PC-9 (cell line): ENCODE measurements around the gene EVX1.

ENCODE experiments used
- EZH2 ChIP-seq: fragments of 200-600 bp; sonication (generic); IDR thresholded peaks from 2 replicates; pipeline ENCODE4 v1.8.0; 2017; ENCODE audit warnings: antibody characterized with exemption, low read depth
- TF ChIP-seq, protein P1 (sequence below): fragments of 200-600 bp; sonication (generic); conservative IDR thresholded peaks from 2 replicates; pipeline ENCODE4 v1.6.1; 2017; ENCODE audit warnings: mixed run types, antibody characterized with exemption, mild to moderate bottlenecking, moderate library complexity

DNA sequence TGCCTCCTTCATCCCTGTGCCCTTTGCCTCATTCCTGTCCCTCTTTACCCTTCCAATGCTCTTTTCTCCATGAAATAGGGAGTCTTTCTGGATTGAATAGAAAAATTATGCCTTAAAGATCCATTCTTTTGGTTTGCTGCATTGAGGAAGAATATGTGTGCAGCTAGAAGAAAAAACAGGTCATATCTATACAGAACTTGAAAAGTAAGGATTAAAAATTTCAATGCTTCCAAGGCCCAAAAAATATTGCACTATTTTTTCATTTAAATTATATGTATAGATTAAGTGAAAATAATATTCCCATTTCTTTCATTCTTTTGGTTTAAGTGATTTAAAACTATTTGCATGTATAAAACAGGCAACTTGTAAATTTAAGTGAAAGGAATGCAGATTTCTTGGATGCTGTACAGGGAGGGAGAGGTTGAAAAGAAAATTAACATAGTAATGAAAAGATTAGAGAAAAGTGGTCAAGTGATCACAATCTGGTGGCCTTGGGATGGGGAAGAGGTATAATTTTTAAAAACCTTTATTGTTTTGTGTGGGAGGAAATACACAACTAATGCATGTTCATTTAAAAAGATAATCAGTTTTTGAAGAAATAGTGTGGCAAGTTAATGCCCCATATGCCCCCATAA lies 18.5 kb upstream of the EVX1 start:
- TF ChIP-seq, protein P1, sequence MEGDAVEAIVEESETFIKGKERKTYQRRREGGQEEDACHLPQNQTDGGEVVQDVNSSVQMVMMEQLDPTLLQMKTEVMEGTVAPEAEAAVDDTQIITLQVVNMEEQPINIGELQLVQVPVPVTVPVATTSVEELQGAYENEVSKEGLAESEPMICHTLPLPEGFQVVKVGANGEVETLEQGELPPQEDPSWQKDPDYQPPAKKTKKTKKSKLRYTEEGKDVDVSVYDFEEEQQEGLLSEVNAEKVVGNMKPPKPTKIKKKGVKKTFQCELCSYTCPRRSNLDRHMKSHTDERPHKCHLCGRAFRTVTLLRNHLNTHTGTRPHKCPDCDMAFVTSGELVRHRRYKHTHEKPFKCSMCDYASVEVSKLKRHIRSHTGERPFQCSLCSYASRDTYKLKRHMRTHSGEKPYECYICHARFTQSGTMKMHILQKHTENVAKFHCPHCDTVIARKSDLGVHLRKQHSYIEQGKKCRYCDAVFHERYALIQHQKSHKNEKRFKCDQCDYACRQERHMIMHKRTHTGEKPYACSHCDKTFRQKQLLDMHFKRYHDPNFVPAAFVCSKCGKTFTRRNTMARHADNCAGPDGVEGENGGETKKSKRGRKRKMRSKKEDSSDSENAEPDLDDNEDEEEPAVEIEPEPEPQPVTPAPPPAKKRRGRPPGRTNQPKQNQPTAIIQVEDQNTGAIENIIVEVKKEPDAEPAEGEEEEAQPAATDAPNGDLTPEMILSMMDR, result no peak
- no peak for TF ChIP-seq EZH2
